Embryonic facial prominence (tissue), 1 donor: ENCODE data around the gene SPNS3.

Experiments
- DNase-seq: peaks from one replicate; pipeline ENCODE4 v3.0.0-alpha.2; 2016; ENCODE audit errors: extremely low spot score

SPNS3 gene

DNA sequence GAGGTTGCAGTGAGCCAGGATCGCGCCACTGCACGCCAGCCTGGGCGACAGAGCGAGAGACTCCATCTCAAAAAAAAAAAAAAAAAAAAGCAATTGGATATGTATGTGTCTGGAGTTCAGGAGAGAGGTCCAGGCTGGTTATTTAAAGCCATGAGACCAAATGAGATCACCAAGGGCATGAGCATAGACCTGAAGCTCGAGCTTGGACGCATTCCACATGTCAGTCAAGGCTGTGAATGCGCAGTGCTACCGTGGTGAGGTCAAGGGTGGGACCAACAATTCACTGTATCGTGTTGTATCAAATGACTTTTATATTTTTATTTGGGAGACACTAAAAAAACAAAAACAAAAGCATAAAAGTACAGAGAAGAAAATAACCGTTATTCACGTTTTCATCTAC, 35.8 kb downstream of the SPNS3 start:
- DNase-seq = no peak

DNA sequence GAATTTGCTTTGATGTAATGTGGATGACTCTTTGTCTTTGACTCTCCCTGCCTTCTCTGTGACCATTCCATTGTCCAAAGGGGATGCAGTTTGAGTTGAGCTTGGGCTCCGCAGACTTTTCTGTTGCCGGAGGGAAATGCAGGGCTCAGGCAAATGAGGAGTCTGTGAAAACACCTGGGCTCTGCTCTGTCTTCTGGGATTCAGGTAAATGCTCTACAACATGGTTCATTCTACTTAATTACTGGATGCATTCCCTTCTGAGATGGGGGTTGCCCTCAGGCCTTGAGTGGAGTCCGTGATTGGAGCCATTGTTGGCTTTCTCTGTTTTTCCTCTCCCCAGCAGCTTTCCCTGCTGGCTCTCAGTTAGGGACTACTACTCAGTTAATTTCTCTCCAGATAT, 38.5 kb downstream of the SPNS3 start:
- no peak for DNase-seq

DNA sequence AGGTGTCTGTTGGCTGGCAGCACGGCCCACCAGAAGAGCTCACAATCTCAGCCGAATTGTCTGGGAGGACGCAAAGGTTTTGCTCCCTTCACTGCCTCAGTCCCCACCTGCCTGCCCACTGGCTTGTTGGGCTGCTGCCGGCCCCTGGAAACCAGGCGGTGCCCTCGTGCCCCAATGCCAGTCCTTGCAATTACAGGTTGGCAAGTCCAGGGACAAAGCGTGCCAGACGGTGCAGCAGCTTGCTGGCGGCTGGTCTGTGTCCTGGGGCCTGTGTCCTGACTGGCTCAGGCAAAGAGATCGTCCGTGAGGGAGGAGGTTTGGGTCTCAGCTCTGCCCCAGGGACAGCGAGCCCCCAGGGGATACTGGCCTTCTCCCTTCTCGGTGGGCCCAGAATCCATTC, 40.4 kb downstream of the SPNS3 start:
- DNase-seq = no peak

- no peak for DNase-seq
Measured at GRCh38 chr17:4475001-4475400, 41.3 kb downstream of the SPNS3 start.

- no peak for DNase-seq
Measured at GRCh38 chr17:4475463-4475862, 41.7 kb downstream of the SPNS3 start.

DNA sequence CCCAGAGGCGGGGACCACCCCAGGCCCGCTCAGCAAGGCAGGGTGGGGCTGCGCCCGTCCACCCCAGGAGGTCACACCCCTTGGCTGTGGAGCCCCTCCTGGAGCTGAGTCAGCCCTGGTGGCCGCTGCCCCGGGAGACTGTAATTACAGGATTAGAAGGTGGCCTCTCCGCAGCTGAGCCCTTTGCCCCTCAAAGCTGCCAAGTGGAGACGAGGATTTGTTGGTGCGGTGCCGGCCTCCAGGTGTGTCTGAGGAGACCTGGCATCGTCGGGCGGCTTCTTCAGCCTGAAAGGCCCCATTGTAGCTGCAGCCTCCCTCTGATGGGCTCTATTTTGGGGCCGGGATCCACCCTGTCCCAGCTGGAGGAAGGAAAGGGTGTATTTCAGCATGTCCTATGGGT, 42.3 kb downstream of the SPNS3 start:
- DNase-seq = no peak

GRCh38 chr17:4476511-4477070, 42.9 kb downstream of the SPNS3 start:
- no peak for DNase-seq

DNA sequence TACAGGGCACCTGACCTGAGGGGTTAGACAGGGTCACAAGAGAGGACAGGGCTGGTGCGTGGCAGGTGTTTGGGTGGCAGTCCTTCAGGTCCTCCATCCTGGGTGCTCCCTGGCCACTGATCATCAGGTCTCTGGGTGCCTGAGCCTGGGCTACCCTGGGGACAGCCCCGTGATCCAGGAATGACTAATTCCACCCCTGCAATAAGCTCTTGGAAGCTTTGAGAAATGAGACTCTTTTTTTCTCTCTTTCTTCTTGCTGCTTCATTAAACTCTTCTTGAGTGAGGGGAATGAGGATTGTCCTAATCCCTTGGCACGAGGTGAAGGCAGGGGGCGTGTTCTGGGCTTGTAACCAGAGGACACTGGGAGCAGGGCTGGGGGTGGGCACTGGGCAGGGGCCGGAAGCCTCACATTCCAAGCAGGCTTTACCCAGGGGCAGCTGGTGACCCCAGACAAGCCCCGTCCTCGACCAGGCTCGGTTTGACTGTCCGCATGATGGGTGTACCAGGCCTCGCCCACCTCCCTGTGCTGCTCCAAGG, 43.6 kb downstream of the SPNS3 start:
- DNase-seq = no peak

GRCh38 chr17:4478318-4478830, 44.6 kb downstream of the SPNS3 start:
- no peak for DNase-seq

DNA sequence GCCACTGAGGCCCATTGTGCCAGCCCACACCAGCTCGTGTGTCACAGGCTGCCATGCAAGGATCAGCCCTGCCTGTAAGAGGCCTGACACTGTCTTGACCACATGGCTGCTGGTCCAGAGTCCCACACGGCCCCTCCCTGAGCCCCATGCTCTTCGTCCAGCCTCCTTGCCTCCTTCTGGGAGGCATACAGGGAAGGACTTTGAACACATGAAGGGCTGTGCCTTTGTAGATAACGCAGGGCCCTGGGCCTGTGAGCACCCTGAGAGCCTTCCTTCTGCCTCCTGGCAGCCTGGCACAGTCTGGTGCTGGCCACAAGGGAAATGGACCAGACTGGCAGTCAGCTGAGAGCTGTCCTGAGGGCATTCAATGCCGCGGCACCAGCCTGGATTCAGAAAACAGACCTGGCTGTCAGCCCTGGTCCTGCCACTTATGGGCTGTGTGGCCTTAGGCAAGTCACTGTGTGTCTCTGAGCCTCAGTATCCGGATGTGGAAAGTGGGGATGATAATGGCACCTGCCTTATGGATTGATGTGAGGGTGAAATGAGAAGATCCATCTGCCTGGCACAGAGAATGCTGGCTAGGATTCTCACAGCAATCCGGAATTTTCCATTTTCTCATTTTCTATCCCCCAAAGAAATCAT, 45.7 kb downstream of the SPNS3 start:
- DNase-seq = no peak

DNA sequence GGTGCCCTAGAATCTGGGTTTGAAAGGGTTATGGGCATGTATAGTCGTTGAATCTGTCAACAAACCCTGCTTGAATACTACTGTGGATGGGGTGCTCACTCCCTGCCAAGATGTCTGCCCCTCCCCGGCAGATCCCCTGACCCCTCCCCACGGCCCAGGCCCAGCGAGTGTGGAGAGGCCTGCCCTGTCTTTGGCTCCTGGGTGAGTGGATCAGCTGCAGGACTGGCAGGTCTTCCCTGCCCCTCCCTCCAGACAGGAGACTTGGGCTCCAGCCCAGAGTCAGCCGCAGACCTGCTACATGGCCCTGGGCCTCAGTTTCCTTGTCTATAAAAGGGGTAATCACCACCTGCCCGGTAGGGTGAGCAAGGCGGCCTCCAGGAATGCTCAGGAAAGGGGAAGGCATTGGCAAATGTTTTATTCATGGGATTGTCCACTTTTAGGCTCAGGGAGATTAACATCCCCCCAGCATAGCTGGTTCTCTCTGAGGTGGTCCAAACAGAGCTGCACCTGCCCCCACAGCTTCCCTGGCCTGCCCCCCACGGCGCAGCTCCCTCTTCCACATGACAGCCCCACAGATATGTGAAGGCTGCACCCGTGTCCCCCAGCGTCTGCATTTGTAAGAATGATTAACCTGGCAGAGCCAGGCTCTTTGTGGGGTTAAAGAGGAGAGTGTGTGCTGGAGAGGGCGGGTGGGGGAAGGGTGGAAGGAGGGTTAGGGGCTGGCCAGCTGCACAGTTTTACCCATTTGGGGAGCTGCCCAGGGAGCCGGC, 46.4 kb downstream of the SPNS3 start:
- no peak for DNase-seq

DNA sequence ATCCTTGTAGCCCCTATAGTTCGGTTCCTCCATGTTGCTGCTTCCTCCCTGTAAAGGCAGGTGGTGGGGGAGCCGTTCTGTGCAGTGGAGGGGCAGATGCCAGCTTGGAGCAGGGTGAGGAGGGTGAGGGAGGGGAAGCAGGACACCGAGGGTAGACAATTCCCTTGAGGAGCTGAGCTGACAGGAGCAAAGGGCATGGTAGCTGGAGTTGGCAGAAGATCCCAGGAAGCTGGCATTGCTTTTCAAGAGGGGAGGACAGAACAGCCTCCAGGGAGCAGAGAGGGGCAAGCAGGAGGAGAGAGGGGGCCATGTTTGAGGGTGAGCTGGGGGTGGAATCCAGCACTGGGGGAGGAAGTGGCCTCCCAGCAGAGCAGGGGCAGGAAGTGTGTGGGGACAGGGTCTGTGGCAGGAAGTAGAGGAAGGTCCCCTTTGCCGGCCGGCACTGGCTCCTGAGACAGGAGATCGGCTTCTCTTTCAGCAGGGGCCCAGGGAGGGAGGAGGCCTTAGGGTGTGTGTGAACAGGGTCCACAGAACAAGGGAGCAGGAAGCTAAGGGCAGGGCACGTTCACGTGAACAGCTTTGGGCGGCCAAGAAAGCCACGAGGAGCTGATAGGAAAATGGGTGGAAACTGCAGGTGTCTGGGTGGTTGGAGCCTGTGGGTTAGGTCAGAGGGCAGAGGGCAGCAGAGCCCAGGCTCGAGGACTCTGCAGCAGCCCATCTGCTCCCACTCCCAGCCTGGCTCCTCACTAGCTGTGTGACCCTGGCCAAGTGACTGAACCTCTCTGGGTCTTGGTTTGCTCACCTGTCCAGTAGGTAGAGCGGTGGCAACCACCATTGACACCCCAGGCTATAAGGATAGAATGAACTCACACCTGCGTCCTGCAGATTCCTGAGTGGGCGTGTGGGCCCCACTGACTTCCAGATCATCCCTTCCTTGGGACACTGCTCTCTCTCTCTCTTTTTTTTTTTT, 47.5 kb downstream of the SPNS3 start:
- DNase-seq = no peak

DNA sequence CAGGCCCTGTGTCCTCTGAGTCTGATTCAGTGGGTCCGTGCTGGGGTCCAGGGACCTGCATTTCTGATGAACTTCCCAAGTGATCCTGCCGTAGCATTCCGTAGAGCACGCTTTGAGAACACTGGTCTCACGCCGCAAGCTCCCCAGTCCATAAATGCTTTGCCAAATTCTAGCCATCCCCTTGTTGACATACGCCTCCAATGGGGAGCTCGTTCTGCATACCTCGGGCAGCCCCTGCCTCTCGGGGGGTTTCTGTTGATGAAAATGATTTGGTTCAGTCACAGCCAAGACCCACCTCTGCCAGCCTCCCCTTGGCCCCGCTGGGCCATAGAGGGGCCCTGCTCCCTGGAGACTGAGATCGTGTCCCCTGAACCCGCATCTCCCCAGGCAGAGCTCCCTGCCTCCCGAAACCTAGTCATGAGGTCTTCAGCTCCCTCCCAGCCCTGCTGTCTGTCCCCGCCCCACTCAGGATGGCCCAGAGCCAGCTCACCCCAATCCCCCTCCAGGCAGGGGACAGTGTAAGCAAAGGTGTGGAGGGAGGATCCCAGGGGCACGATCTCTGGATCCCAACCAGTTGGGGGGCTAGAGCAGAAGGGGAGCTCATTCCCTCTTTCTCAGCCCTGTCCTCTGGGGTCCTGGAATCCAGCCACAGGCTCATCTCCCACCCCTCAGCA, 48.7 kb downstream of the SPNS3 start:
- no peak for DNase-seq

DNA sequence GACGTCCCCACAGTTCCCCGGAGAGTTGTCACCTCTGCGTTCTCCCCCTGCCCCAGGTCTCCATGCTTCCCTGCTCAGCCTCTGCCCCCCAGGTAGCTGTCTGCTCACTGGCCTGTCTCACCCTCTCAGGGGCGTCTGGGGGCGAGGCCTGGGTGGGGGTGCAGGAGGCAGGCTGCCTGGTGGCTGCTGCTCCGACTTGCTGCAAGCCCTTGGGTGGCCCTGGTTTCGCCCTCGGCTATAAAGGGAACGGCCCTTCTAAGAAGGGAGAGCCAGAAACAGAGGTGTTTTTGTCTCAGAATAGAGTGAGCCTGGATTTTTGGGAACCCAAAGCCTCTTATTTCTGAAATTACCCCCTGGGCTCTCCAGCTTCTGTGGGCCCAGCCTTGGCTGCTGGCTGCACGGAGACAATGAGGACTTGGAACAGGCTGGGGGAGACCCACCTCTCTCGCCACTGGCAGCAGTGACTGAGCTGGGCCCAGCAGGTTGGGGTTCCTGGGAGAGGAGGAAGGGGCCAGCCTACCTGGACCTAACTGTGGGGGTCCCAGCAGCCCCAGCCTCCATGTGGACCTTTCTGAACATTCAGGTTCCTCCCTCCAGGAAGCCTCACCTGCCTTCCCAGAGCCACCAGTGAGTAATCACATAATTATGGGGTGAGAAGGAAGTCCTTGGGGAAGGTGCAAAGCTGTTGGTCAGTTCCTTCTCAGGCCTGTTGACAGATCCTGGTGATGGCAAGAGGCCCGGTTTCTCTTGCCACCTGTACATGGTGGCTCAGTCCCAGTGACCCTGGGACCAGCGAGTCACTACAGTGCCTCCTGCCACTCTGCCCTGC, 49.5 kb downstream of the SPNS3 start:
- no peak for DNase-seq

GRCh38 chr17:4485676-4486646, 52.2 kb downstream of the SPNS3 start:
- DNase-seq = no peak

- DNase-seq = no peak
Measured at GRCh38 chr17:4487296-4487695, 53.6 kb downstream of the SPNS3 start.

DNA sequence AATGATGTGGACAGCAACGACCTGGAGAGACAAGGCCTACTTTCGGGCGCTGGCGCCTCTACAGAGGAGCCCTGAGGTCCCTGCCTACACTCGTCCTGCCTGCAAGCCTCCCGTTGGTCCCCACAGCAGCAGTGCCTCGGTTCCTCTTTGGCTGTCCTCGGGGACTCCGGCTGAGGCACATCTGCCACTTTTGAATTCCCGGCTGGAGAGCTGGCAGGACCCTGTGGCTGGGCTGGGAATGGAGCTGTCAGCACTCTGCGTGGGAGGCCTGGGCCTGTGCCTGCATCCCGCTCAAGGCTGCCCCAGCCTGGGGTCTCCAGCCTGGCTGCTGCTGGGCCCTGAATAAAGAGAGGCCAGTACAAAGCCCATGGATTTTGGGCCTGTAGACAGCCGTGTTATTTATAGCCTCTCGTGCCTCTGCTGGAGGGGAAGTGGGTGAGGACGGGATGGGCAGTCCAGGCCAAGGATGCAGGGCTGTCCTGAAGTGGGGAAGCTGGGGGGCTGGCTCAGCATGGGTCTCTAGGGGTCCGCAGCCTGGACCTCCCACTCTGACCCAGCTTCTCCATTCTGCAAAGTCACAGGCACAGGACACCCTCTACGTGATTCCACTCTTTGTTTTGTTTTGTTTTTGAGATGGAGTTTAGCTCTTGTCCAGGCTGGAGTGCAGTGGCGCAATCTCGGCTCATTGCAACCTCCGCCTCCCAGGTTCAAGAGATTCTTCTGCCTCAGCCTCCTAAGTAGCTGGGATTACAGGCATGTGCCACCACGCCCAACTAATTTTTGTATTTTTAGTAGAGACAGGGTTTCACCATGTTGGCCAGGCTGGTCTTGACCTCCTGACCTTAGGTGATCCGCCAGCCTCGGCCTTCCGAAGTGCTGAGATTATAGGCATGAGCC, 54.3 kb downstream of the SPNS3 start:
- no peak for DNase-seq
